Liver (tissue), 3 donors: ENCODE measurements around the gene LBX1.

Source experiments
- ATF3 ChIP-seq: IDR thresholded peaks from 2 replicates; pipeline ENCODE4 v1.6.1; 2016; ENCODE audit warnings: antibody characterized with exemption
- CTCF ChIP-seq: fragments of 150-350 bp; IDR thresholded peaks from 2 replicates; pipeline ENCODE4 v1.5.1; 2017; ENCODE audit warnings: improper control_type of control experiment, low read depth, low read length; ENCODE audit not compliant: missing input control
- EGR1 ChIP-seq, 2 donors: IDR thresholded peaks; 2 replicates each; pipeline ENCODE4 v1.6.1; 2016 to 2018; ENCODE audit warnings: antibody characterized with exemption in 2 of 2, low read depth in 2 of 2
- FOXA1 ChIP-seq: IDR thresholded peaks from 2 replicates; pipeline ENCODE4 v1.6.1; 2016; ENCODE audit warnings: antibody characterized with exemption
- HNF4A ChIP-seq, 2 donors: conservative IDR thresholded peaks; 2 replicates each; pipeline ENCODE4 v1.6.1; 2016; ENCODE audit warnings: antibody characterized with exemption in 2 of 2, mild to moderate bottlenecking in 2 of 2
- MAX ChIP-seq: IDR thresholded peaks from 2 replicates; pipeline ENCODE4 v1.6.1; 2016; ENCODE audit warnings: antibody characterized with exemption
- NR2F2 ChIP-seq: IDR thresholded peaks from 2 replicates; pipeline ENCODE4 v1.6.1; 2016; ENCODE audit warnings: antibody characterized with exemption
- RAD21 ChIP-seq, 2 donors: IDR thresholded peaks; 2 replicates each; pipeline ENCODE4 v1.6.1; 2016; ENCODE audit warnings: antibody characterized with exemption in 2 of 2, mild to moderate bottlenecking in 2 of 2
- REST ChIP-seq: IDR thresholded peaks from 2 replicates; pipeline ENCODE4 v1.6.1; 2016; ENCODE audit warnings: antibody characterized with exemption, mild to moderate bottlenecking
- SP1 ChIP-seq: IDR thresholded peaks from 2 replicates; pipeline ENCODE4 v1.6.1; 2018; ENCODE audit warnings: antibody characterized with exemption, mild to moderate bottlenecking
- TAF1 ChIP-seq: conservative IDR thresholded peaks from 2 replicates; pipeline ENCODE4 v1.6.1; 2016; ENCODE audit warnings: antibody characterized with exemption, mild to moderate bottlenecking
- YY1 ChIP-seq: IDR thresholded peaks from 2 replicates; pipeline ENCODE4 v1.6.1; 2016; ENCODE audit warnings: antibody characterized with exemption, mild to moderate bottlenecking
- donor health status: healthy.
- donor health status: healthy.

GRCh38 chr10:101207026-101207425 is 22.2 kb downstream of the LBX1 start:
- TF ChIP-seq CTCF (no peak), REST (no peak), YY1 (no peak), TAF1 (no peak), HNF4A (conservative IDR thresholded peaks at IDR 0.05) (no peak), ATF3 (no peak), SP1 (no peak), MAX (no peak), FOXA1 (no peak), NR2F2 (no peak), EGR1 (IDR thresholded peaks at IDR 0.05; ENCODE audit: low read depth in 2 of 2) (no peak), RAD21 (IDR thresholded peaks at IDR 0.05) (no peak)
